ENCODE measurements around the gene NUP153. TPM values are rescaled to one million over a fixed set of nuclear protein-coding genes. Genes with fewer than 3 reads are reported as not detected.

The NUP153 gene
- total RNA-seq, 1 experiment from 2014 or later = 99.3 TPM

- Mint-ChIP-seq H3K27me3 (ENCODE audit: low read depth) (no peaks in the 10 kb centered on the region), H3K27ac (peak overlapping the region; percentile 97 to 100 (median 99)), H3K36me3 (ENCODE audit: insufficient read depth in 1 of 3, low read depth in 3 of 3) (peaks cover 0 to 4% (median 0%) of the 10 kb centered on the region in 3 experiments; a peak in 2 of 7 replicates), H3K9me3 (no peaks in the 10 kb centered on the region; a peak in 3 of 5 replicates), H3K4me3 (peak overlapping the region; percentile 84 to 100), H3K4me1 (peaks cover 29 to 30% of the 10 kb centered on the region in 2 experiments)
- DNase-seq = no peak
- Histone ChIP-seq H3K27ac (ENCODE audit: insufficient read length, low read depth, low read length) (peak overlapping the region; percentile 66), H4K91ac (ENCODE audit: insufficient read length, low read depth, low read length) (no peak overlapping the region), H3T11ph (ENCODE audit: low read length) (no peak overlapping the region), H3K79me2 (ENCODE audit: insufficient read depth, low read length) (peaks cover 41% of the 10 kb centered on the region; the same call in 1 of the 2 replicates), H2BK20ac (ENCODE audit: low read depth, low read length, poor library complexity, severe bottlenecking) (no peak overlapping the region), H3K18ac (ENCODE audit: insufficient read length, low read depth, low read length) (peak overlapping the region; percentile 97), H2BK5ac (ENCODE audit: insufficient read length, low read length) (no peak overlapping the region), H3K79me1 (ENCODE audit: insufficient read depth, low read depth, low read length, poor library complexity, severe bottlenecking) (no peaks in the 10 kb centered on the region), H3K56ac (ENCODE audit: insufficient read length, low read depth, low read length) (no peak overlapping the region), H3K9me3 (ENCODE audit: control insufficient read depth, low read depth, low read length) (no peaks in the 10 kb centered on the region), H4K20me1 (ENCODE audit: control insufficient read depth, insufficient read depth, insufficient read length) (no peaks in the 10 kb centered on the region), H4K8ac (replicated peaks; ENCODE audit: insufficient read length, low read depth, low read length) (no peak overlapping the region), H2BK15ac (ENCODE audit: low read depth, low read length) (no peak overlapping the region), H4K5ac (ENCODE audit: insufficient read length, low read depth, low read length) (no peak overlapping the region), H2BK12ac (ENCODE audit: insufficient read length, low read depth, low read length) (no peak overlapping the region), H3K27me3 (ENCODE audit: insufficient read depth, low read length) (no peaks in the 10 kb centered on the region), H3K4ac (ENCODE audit: low read depth, low read length) (no peak overlapping the region; the same call in 1 of the 2 replicates), H3K4me1 (ENCODE audit: insufficient read depth, low read length) (peaks cover 2% of the 10 kb centered on the region; the same call in 1 of the 2 replicates), H3K23me2 (ENCODE audit: insufficient read length, low read depth, low read length, poor library complexity, severe bottlenecking) (no peaks in the 10 kb centered on the region), H3K23ac (ENCODE audit: insufficient read length, low read depth, low read length) (no peak overlapping the region), H2AK5ac (ENCODE audit: insufficient read length, low read length) (no peak overlapping the region), H3K14ac (ENCODE audit: insufficient read depth, low read length) (peak overlapping the region; percentile 98; the same call in 1 of the 2 replicates), H2BK120ac (ENCODE audit: low read depth, low read length, poor library complexity, severe bottlenecking) (no peak overlapping the region), H3K4me2 (ENCODE audit: insufficient read depth, insufficient read length, low read length) (peak overlapping the region; percentile 58), H2AFZ (ENCODE audit: low read length) (no peak overlapping the region), H3K9ac (ENCODE audit: extremely low read depth, insufficient read length, low read length) (peak overlapping the region; percentile 80)
- TF ChIP-seq CTCF (conservative IDR thresholded peaks at IDR 0.05) = no peak
- WGBS (ENCODE audit: extremely low coverage, insufficient read length, low lambda C conversion rate) = no CpG with 5 or more reads among the region's 10 CpGs
These were observed 1.3 kb downstream of the NUP153 start for GRCh38 chr6:17705428-17705777.

Data from H9 (cell line).